Measurements from ENCODE around the gene CTNND2.
"Not testable (repeated sequence)": the region's sequence is repeated elsewhere in the genome, so short reads cannot be mapped to it uniquely, and the experiment has no call there.

Gene CTNND2

GRCh38 chr5:11146171-11146570 is 758.1 kb downstream of the CTNND2 start:
- no peak for DNase-seq

DNA sequence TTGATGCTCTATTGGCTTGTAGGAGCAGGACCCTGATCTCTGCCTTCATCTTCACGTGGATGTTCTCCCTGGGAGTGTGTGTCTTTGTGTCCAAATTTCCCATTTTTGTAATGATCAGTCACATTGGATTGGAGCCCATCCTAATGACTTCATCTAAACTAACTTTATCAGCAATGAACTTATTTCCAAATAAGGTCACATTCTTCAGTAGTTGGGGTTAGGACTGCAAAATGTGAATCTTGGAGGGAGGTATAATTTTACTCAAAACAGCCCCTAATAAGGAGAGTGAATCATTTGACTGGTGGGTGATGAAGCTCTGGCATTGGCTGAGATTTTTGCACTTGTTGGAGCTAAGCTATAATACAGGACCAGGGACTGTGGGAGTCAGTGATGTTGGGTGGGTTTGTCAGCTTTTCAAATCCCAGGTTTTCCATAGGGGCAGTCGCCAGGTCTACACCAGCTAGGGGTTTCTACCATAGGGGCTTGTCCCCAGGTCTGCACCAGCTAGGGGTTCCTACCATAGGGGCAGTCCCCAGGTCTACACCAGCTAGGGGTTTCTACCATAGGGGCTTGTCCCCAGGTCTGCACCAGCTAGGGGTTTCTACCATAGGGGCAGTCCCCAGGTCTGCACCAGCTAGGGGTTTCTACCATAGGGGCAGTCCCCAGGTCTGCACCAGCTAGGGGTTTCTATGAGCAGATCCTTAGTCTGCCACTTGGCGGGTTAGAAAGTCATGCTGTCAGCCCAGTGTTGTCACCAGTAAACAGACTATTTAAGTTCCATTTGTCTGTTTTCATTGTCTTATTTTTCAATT is 760.6 kb downstream of the CTNND2 start:
- DNase-seq = no peak

- no peak for DNase-seq
Observed at GRCh38 chr5:11139217-11139865, 764.9 kb downstream of the CTNND2 start.

DNA sequence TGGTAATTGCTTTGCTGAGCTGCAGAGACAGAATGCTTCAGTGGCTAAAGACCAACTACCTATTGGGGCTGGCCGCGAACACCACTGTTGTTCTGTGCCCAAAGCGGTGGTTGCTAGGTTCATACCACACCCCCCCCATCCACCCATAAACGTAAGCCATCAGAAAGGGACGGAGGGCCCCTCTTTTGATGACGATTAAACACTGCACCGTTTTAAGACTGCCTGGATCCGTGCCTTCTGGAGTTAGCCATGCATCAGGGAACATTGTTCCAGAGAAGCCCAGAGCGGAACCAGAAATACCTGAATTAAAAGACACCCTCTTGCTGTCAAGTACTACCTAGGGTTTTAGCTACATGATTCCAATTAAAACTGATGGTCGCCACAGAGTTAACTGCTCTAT is 774.1 kb downstream of the CTNND2 start:
- DNase-seq = no peak

GRCh38 chr5:11128021-11128420 is 776.2 kb downstream of the CTNND2 start:
- DNase-seq = no peak

- DNase-seq = no peak
Observed at GRCh38 chr5:11126844-11127243, 777.4 kb downstream of the CTNND2 start.

DNA sequence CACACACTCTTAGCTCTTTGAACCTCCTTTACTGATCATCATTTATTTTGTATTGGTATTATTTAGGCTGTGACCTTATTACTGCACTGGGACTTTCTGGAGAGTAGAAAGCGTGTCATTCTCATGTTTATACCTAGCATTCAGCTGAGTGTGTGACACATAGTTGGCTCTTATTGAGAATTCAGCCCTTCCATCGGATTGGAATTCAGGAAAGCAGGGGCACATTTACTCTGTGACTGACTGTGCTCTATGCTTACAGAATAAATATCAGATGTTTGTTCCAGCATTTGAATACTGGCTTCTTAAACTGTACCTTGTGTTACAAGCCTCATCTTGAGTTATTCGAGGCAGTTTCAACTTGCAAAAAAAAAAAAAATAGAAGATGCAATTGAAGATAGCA is 782.4 kb downstream of the CTNND2 start:
- DNase-seq = no peak

GRCh38 chr5:11110128-11110527 is 794.1 kb downstream of the CTNND2 start:
- no peak for DNase-seq

DNA sequence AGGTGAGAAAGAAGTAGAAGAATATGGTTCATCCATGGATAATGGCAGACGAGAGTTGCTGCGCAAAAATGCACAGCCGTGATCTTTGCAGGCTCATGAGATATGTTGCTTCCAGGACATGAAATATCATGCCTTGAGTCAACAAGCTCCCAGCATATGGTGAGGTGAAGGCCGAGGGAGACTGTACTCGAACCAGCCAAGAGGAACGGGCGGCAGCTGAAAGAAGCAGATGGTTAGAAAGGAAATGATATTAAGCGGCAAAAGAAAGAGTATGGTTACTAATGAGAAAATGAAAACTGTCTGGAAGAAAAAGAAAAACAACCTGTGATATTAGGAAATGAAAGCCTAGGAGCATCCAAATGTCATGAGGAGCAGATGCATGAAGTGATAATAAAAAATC is 798.5 kb downstream of the CTNND2 start:
- DNase-seq = no peak

GRCh38 chr5:11104651-11105112 is 799.6 kb downstream of the CTNND2 start:
- no peak for DNase-seq

GRCh38 chr5:11104210-11104609 is 800.0 kb downstream of the CTNND2 start:
- no peak for DNase-seq

DNA sequence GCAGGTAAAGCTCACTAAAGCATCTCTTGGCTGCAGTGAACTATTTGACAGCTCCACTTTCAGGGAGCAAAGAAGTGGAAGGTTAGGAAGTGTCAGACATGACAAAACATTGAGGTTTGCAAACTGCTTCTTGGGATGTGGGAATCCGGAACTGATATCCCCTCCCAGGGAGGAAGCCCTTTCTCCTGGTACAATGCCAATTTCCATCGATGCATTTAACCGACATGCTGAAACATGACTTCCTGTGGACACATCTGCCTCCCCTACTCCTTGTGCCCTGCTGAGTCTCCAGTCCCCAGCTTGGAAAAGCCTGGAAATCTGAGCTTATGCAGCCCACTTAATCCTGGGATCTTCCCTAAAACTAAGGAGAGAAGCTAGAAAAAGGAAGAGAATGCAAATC is 820.1 kb downstream of the CTNND2 start:
- no peak for DNase-seq

- no peak for DNase-seq
Observed at GRCh38 chr5:11082404-11082945, 821.8 kb downstream of the CTNND2 start.

DNA sequence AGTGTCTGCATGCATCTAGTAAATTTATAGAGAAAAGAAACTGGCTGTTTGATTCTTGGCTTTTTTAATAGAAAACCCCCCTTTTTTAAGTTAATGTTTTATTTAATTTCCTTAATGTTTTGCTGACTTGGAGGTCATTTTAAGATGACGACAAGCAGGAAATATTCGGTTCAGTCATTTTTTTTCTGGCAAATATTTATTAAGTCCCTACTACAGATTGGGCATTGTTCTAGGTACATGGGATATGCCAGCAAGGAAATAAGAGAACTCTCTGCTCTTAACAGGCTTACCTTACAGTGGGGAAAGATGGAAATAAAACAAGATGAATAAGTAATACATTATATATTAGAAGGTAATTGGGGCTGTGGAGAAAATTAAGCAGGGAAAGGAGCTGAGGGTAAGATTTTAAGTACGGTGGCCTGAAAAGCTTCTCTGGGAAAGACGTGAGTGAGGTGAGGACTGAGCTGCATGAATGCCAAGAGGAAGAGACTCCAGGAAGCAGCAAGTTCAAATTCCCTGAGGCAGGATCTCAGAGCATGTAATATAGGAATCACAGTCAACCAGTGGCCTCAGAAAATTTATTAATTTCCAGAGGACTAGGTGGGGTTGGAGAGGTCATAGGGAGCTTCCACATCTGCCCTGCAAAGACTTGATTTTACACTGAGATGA is 827.2 kb downstream of the CTNND2 start:
- no peak for DNase-seq

DNA sequence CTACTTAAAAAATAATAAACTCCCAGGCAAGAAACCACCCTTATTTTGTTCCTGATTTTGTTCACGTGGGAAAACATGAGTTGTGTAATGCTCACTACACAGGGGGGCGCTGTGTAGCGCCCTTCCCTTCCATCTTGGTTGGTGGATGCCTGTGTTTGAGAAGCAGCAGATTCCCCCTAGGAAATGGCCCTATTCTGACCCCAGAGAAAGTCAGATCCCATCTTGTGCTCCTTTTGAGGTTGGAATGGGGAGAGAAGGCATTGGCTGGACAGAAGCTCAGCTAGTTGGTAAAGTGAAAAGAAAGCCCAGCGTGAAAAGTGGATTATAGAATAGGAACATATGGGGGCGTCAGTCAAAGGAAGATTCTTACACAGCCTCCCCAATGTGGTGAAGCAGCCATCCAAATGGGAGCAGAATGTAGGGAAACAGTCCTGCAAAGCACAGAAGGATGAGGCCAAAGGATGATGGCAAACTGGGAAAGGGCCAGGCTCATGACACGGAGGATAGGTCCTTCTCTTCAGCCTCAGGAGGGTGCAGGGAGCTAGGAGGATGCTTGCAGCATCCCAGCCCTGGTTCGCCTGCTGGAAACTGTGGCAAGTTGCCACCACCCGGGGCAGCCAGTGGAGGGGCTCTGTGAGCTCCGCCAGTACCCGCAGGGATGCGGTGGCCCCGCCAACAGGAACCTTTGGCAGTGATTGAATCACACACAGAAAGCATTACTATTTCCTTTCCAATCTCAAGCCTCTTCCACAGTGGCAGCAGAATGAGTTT is 829.0 kb downstream of the CTNND2 start:
- DNase-seq = no peak

GRCh38 chr5:11072568-11072967 is 831.7 kb downstream of the CTNND2 start:
- no peak for DNase-seq

DNA sequence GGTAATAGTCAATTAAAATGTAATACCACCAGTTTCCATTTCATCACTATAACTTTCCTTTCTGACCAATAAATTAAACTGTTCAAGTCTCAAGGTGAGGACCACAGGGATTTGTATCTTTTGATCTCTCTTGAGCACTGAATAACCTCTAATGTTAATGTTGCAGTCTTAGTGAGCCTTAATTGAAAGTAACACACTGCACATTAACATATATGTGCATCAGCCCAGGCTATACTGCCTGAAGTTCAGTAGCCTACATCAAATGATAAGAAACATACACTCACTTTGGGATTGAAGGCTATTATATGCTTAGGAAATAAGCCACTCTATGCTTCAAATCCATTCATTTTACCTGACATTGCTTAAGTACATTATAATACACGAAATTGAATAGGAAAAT is 832.2 kb downstream of the CTNND2 start:
- no peak for DNase-seq

- no peak for DNase-seq
Observed at GRCh38 chr5:11069041-11069440, 835.2 kb downstream of the CTNND2 start.

DNA sequence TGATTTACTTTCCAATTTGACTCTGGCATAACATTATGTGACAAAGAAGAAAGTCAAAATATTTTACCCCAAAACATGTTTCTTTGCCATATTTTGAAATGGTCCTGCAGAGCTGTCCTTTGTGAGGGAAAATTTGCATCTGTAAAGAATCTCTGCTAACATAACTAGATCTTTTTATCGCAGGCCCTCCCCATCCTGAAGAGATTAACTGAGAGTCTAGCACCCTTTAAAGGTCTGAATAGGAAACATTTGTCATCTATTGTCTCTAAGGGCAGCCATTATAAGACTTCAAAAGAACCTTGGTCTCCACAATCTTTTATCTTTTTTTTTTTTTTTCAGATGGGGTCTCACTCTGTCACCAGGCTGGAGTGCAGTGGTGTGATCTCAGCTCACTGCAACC is 838.5 kb downstream of the CTNND2 start:
- not testable (repeated sequence) for DNase-seq

DNA sequence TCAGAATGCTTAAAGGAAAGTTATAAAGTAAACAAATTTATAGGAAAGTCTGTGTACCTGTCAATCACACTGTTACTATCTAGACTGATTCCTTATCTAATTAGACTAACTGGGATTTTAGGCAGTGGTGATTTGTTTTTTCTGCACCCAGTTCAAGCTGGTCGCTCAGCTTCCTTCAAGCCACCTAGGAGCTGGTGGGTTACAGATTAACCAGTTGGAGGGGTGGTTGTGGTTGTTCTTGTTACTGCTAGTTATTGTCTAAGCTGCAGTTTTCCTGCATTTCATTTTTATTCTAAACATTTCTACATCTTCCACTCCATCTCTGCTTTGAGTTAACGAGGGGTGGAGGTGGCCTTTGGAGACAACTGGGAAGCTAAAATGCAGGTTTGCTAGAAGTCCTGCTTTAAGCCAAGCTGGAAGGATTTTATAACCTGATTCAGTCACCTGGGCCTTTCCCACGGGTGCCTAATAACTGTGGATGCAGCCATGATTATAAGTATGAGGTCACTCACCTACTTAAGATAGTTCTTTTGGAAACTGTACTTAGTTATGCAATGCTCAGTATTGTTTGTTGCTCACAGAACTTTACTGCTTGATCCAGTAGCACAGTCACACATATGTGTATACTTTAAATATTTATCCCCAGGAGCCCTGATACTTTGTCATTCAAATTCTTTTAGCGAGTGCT is 839.3 kb downstream of the CTNND2 start:
- no peak for DNase-seq

- DNase-seq = no peak
Observed at GRCh38 chr5:11062397-11062796, 841.8 kb downstream of the CTNND2 start.

- no peak for DNase-seq
Observed at GRCh38 chr5:11056560-11056959, 847.7 kb downstream of the CTNND2 start.

Data from femur (tissue), 1 donor.